SIG-M5 treated with dmso at 0.1 percent for 504 hours (cell line): Measurements from ENCODE around the gene ZCCHC9.
A peak's percentile ranks its signal among the peaks of the same experiment; 100 is the strongest.
"Not testable (repeated sequence)": the region's sequence is repeated elsewhere in the genome, so short reads cannot be mapped to it uniquely, and the experiment has no call there.

Experiments used
- DNase-seq: peaks from one replicate; lab custom pipeline; 2025; ENCODE audit not compliant: unreplicated experiment; lab: John Stamatoyannopoulos, UW

The ZCCHC9 gene

GRCh38 chr5:81303563-81303962 is 2.2 kb downstream of the ZCCHC9 start:
- DNase-seq: no peak

GRCh38 chr5:81305785-81306184 is 4.4 kb downstream of the ZCCHC9 start:
- peak; percentile 10 for DNase-seq

GRCh38 chr5:81308836-81309235 is 7.4 kb downstream of the ZCCHC9 start:
- no peak for DNase-seq

GRCh38 chr5:81310402-81311063 is 9.1 kb downstream of the ZCCHC9 start:
- no peak for DNase-seq

GRCh38 chr5:81313278-81313677 is 11.9 kb downstream of the ZCCHC9 start:
- no peak for DNase-seq

GRCh38 chr5:81313686-81314085 is 12.3 kb downstream of the ZCCHC9 start:
- no peak for DNase-seq

GRCh38 chr5:81314581-81314980 is 13.2 kb downstream of the ZCCHC9 start:
- no peak for DNase-seq

- DNase-seq: no peak
Observed at GRCh38 chr5:81315336-81315735, 13.9 kb downstream of the ZCCHC9 start.

- DNase-seq: no peak
Observed at GRCh38 chr5:81315830-81316229, 14.4 kb downstream of the ZCCHC9 start.

GRCh38 chr5:81316571-81316970 is 15.2 kb downstream of the ZCCHC9 start:
- no peak for DNase-seq

GRCh38 chr5:81317536-81317935 is 16.1 kb downstream of the ZCCHC9 start:
- no peak for DNase-seq

- no peak for DNase-seq
Observed at GRCh38 chr5:81326554-81326953, 25.2 kb downstream of the ZCCHC9 start.

GRCh38 chr5:81334304-81335061 is 33.1 kb downstream of the ZCCHC9 start:
- DNase-seq: no peak

GRCh38 chr5:81335946-81336345 is 34.6 kb downstream of the ZCCHC9 start:
- DNase-seq: no peak

- no peak for DNase-seq
Observed at GRCh38 chr5:81336556-81336955, 35.2 kb downstream of the ZCCHC9 start.

- no peak for DNase-seq
Observed at GRCh38 chr5:81337803-81338202, 36.4 kb downstream of the ZCCHC9 start.

- DNase-seq: not testable (repeated sequence)
Observed at GRCh38 chr5:81338213-81338612, 36.8 kb downstream of the ZCCHC9 start.

GRCh38 chr5:81344736-81345135 is 43.3 kb downstream of the ZCCHC9 start:
- no peak for DNase-seq

GRCh38 chr5:81345411-81346003 is 44.1 kb downstream of the ZCCHC9 start:
- no peak for DNase-seq

GRCh38 chr5:81349161-81349560 is 47.8 kb downstream of the ZCCHC9 start:
- no peak for DNase-seq

- DNase-seq: no peak
Observed at GRCh38 chr5:81350507-81350906, 49.1 kb downstream of the ZCCHC9 start.

- no peak for DNase-seq
Observed at GRCh38 chr5:81353189-81353588, 51.8 kb downstream of the ZCCHC9 start.
